RWPE1 (cell line): ENCODE measurements around the gene PKIG.

Experiments used
- CTCF ChIA-PET: fragments of 350-600 bp; sonication (Branson Sonifier 250); formaldehyde crosslinking; extraction: SDS; loops from one replicate; lab custom pipeline; 2021; lab: Yijun Ruan, JAX
- POLR2A ChIA-PET: fragments of 400-600 bp; formaldehyde crosslinking; extraction: SDS; loops from one replicate; lab custom pipeline; 2020; ENCODE audit warnings: antibody characterized with exemption; ENCODE audit not compliant: low non-redundant PET; lab: Yijun Ruan, JAX
- DNase-seq: peaks from one replicate; pipeline ENCODE4 v3.0.0; 2012; ENCODE audit warnings: low spot score
- H3K27ac ChIP-seq: fragments of 450-650 bp; 2 replicates; pipeline ENCODE4 v1.5.1; 2017
- TF ChIP-seq, protein P1 (sequence below): fragments of 450-650 bp; conservative IDR thresholded peaks from 2 replicates; pipeline ENCODE4 v1.5.1; 2017; ENCODE audit warnings: low read depth, mild to moderate bottlenecking

Gene PKIG

DNA sequence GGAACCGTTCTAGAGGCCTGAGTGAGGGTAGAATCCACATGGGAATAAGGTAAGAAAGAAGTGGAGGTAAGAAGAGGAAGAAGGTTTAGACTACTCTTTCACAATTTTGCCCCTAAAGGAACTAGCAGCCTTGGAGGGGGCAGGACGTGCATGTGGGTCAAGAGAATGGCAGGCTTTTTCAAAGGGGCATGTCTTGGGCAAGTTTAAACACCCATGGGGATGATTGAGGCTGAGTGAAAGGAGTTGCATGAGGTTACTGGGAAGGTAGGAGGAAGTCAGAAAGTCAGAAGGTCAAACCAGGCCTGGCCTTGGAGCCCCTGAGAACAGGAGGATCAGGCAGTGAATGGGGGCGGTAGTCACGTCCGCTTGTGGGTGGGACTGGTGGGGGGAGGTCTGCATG is 58.9 kb downstream of the PKIG start:
- no peak for DNase-seq
- CTCF ChIA-PET: interaction anchor here (0.6 to 0.7 kb wide), 2 partner anchors 91 to 252 kb away, joined by 3 to 4 read pairs; no protein-coding TSS in a partner anchor
- H3K27ac ChIP-seq: peak overlapping the region; percentile 93
- TF ChIP-seq, protein P1, sequence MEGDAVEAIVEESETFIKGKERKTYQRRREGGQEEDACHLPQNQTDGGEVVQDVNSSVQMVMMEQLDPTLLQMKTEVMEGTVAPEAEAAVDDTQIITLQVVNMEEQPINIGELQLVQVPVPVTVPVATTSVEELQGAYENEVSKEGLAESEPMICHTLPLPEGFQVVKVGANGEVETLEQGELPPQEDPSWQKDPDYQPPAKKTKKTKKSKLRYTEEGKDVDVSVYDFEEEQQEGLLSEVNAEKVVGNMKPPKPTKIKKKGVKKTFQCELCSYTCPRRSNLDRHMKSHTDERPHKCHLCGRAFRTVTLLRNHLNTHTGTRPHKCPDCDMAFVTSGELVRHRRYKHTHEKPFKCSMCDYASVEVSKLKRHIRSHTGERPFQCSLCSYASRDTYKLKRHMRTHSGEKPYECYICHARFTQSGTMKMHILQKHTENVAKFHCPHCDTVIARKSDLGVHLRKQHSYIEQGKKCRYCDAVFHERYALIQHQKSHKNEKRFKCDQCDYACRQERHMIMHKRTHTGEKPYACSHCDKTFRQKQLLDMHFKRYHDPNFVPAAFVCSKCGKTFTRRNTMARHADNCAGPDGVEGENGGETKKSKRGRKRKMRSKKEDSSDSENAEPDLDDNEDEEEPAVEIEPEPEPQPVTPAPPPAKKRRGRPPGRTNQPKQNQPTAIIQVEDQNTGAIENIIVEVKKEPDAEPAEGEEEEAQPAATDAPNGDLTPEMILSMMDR: no peak
- POLR2A ChIA-PET: no interaction called here

DNA sequence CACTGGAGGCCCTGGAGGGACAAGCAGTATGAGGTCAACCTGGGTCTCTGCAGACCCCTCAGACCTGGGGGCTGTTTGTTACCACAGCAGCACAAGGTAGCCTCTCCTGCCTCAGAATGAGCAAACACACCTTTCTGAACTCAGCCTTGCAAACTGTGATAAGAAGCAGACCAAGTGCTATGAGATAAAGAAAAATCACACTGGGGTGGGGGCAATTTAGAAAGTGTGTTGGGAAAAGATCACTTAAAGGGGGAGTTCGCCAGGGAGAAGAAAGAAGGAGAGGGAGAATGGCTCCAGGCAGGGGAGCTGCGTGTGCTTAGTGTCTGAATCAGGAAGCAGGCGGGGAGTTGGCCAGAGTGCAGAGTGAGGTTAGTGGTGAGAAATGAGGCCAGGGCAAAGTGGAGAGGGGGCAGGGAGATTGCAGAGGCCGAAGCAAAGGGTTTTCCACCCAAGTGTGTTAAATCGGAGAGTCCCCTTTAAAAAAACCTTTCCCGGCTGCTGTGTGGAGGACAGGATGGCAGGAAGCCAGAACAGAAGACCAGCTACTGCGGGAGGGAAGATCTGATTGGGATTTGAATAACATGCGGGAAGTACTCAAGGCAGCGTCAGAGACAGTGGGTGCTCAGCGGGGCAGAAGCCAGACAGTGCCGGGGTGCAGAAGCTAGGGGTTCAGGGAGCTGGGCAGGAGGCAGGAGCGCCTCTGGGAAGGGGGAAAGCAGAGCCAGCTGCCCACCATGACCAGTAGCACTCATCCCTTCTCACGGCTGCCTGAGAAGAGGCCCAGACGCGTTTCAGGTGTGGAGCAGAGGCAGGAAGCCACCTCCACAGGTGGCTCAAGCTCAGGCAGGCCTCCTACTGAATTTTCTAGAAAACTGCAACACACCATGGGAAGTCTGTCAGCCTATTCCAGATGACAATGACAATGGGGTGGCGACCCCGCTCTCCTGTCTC is 60.1 kb downstream of the PKIG start:
- TF ChIP-seq, protein P1: no peak
- peak; percentile 84 for DNase-seq
- CTCF ChIA-PET: interaction anchor here (0.6 to 1.5 kb wide), 9 partner anchors 11 to 253 kb away, joined by 3 to 5 read pairs (median 4); no protein-coding TSS in a partner anchor
- POLR2A ChIA-PET: no interaction called here
- peak overlapping the region; percentile 93 for H3K27ac ChIP-seq

DNA sequence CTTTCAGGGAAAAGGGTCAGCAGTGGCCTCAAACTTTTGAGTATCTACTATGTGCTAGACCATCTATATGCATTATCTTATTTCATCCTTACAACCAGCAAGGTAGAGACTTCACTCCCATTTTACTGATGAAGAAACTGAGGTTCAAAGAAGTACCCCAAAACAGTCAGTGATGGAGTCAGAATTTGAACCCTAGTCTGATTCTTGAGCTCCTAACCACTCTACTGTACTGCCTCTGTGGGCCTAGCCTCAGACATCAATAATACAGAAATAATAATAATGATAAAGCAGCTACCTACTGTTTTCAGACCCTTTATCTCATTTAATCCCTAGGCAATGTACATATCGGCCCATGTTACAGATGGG is 60.8 kb downstream of the PKIG start:
- TF ChIP-seq, protein P1: no peak
- DNase-seq: no peak
- H3K27ac ChIP-seq: peak overlapping the region; percentile 93
- CTCF ChIA-PET: interaction anchor here (0.7 to 1.5 kb wide), 5 partner anchors 10 to 236 kb away, joined by 3 to 5 read pairs (median 4); no protein-coding TSS in a partner anchor
- POLR2A ChIA-PET: no interaction called here

DNA sequence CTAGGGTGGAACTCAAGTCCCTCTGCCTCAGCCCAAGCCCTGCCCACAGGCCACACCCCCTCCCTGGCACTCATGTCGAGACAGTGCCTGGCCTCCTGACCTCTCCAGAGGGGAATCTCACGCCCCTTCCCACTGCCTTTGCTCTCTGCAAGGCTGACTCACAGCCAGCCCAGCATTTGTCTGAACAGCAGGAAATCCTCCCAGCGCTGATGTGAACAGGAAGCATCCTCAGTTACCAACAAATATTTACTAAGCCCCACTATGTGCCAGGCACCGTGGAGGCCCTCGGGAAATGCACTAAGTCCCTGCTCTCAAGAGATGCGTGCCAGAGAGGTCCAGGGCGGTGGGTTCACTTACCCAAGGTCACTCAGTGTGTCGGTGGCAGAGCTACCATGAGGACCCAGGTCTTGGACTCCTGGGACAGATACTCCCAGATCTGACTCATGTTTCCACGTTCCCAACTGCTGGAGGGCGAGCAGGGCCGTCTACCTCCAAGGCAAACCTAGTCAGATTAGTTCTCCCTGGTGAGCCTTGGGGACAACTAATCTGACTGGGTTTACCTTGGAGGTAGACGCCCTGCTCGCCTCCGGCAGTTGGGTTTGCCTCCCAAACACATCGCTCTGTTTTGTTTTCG is 61.3 kb downstream of the PKIG start:
- peak; percentile 88 for DNase-seq
- TF ChIP-seq, protein P1: no peak
- H3K27ac ChIP-seq: peak overlapping the region; percentile 93
- CTCF ChIA-PET: interaction anchor here (0.7 to 1.5 kb wide), 4 partner anchors 9 to 235 kb away, joined by 3 to 5 read pairs (median 4); no protein-coding TSS in a partner anchor
- POLR2A ChIA-PET: no interaction called here

DNA sequence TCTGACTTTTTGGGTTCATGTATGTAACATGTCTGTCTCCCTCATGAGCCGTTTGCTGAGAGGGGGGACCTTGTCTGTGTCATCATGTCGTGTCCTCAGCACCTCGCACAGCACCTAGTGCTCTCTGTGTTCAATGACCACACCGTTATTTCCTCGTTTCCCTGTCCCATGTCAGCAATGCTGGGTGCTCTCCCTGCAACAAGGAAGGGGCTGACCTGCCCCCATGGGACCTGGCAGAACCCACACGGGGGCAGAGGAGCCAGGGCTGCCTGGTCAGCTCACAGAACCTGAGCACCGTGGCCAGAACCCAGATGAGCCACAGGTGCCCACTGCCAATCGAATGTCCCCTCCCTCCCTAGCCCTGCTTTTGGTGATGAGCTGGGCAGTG is 61.8 kb downstream of the PKIG start:
- CTCF ChIA-PET: no interaction called here
- DNase-seq: no peak
- peak overlapping the region; percentile 93 for H3K27ac ChIP-seq
- TF ChIP-seq, protein P1: no peak
- POLR2A ChIA-PET: interaction anchor here (0.5 kb wide), 1 partner anchor 79 kb away, joined by 3 read pairs; no protein-coding TSS in a partner anchor

DNA sequence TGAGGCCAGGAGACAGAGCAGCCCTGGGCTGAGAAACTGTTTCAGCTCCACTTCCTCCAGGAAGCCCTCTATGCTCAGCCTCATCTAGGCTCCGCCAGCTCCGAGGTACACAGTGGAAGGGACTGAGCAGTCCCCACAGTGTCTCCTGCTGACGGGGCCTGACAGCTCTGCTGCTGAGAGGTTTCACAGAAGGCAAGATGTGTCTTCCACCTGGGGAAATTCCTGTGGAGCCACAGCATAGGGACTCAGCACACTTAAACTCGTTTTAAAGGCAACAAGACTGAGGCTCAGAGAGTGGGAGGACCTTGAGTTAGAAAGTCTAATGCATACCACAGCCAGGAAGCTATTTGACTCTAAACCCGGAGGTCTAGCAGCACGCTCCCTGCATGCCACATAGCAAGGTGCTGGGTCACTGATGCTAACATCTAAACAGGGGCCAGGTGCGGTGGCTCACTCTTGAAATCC is 62.3 kb downstream of the PKIG start:
- H3K27ac ChIP-seq: peak overlapping the region; percentile 93
- CTCF ChIA-PET: interaction anchor here (0.6 kb wide), 1 partner anchor 37 kb away, joined by 3 read pairs; no protein-coding TSS in a partner anchor
- POLR2A ChIA-PET: interaction anchor here (0.5 to 0.6 kb wide), 3 partner anchors 23 to 78 kb away, joined by 3 to 9 read pairs (median 3); no protein-coding TSS in a partner anchor
- TF ChIP-seq, protein P1: no peak
- DNase-seq: no peak
